H9 (cell line): Measurements from ENCODE around the gene NINL. TPM values are rescaled to one million over a fixed set of nuclear protein-coding genes. Genes with fewer than 3 reads are reported as not detected.

Source experiments
- DNase-seq: peaks from one replicate; pipeline ENCODE4 v3.0.0-alpha.2; 2017
- H2AFZ ChIP-seq: one replicate; pipeline ENCODE4 v1.6.1; 2013; ENCODE audit warnings: mild to moderate bottlenecking, low read length, control low read depth, moderate library complexity
- H2AK5ac ChIP-seq: 2 replicates; pipeline ENCODE4 v1.6.1; 2013; ENCODE audit warnings: low read length, control low read depth, mixed read lengths; ENCODE audit not compliant: insufficient read length
- H2BK120ac ChIP-seq: one replicate; pipeline ENCODE4 v1.6.1; 2013; ENCODE audit warnings: low read depth, mild to moderate bottlenecking, low read length, control low read depth, inconsistent platforms; ENCODE audit not compliant: poor library complexity, severe bottlenecking
- H2BK12ac ChIP-seq: 2 replicates; pipeline ENCODE4 v1.6.1; 2013; ENCODE audit warnings: low read length, control low read depth, mixed read lengths, low read depth; ENCODE audit not compliant: insufficient read length
- H2BK15ac ChIP-seq: 2 replicates; pipeline ENCODE4 v1.6.1; 2013; ENCODE audit warnings: low read depth, low read length, control low read depth
- H2BK20ac ChIP-seq: one replicate; pipeline ENCODE4 v1.6.1; 2013; ENCODE audit warnings: low read depth, mild to moderate bottlenecking, low read length, control low read depth, inconsistent platforms; ENCODE audit not compliant: poor library complexity, severe bottlenecking
- H2BK5ac ChIP-seq: 2 replicates; pipeline ENCODE4 v1.6.1; 2013; ENCODE audit warnings: low read length, control low read depth, mixed read lengths; ENCODE audit not compliant: insufficient read length
- H3K14ac ChIP-seq: 2 replicates; pipeline ENCODE4 v1.6.1; 2013; ENCODE audit warnings: low read length, control low read depth; ENCODE audit not compliant: insufficient read depth
- H3K18ac ChIP-seq: 2 replicates; pipeline ENCODE4 v1.6.1; 2013; ENCODE audit warnings: low read depth, mild to moderate bottlenecking, mixed read lengths, low read length, control low read depth; ENCODE audit not compliant: insufficient read length
- H3K23ac ChIP-seq: 2 replicates; pipeline ENCODE4 v1.6.1; 2013; ENCODE audit warnings: low read length, control low read depth, mixed read lengths, low read depth; ENCODE audit not compliant: insufficient read length
- H3K23me2 ChIP-seq: 2 replicates; pipeline ENCODE4 v1.6.1; 2013; ENCODE audit warnings: low read depth, mild to moderate bottlenecking, mixed read lengths, low read length, control low read depth; ENCODE audit not compliant: insufficient read length, poor library complexity, severe bottlenecking
- H3K27ac ChIP-seq: 2 replicates; pipeline ENCODE4 v1.5.1; 2013; ENCODE audit warnings: low read length, control low read depth, mixed read lengths, low read depth; ENCODE audit not compliant: insufficient read length
- H3K27me3 ChIP-seq: 2 replicates; pipeline ENCODE4 v1.6.1; 2013; ENCODE audit warnings: low read length, control low read depth, inconsistent platforms; ENCODE audit not compliant: insufficient read depth
- H3K4ac ChIP-seq: 2 replicates; pipeline ENCODE4 v1.6.1; 2013; ENCODE audit warnings: low read depth, mild to moderate bottlenecking, control low read depth, inconsistent platforms, low read length, moderate library complexity
- H3K4me1 ChIP-seq: 2 replicates; pipeline ENCODE4 v1.6.1; 2013; ENCODE audit warnings: low read length, control low read depth, inconsistent platforms; ENCODE audit not compliant: insufficient read depth
- H3K4me2 ChIP-seq: 2 replicates; pipeline ENCODE4 v1.6.1; 2013; ENCODE audit warnings: low read length, control low read depth, mixed read lengths; ENCODE audit not compliant: insufficient read length, insufficient read depth
- H3K56ac ChIP-seq: 2 replicates; pipeline ENCODE4 v1.6.1; 2013; ENCODE audit warnings: low read depth, mild to moderate bottlenecking, mixed read lengths, low read length, control low read depth; ENCODE audit not compliant: insufficient read length
- H3K79me1 ChIP-seq: 2 replicates; pipeline ENCODE4 v1.6.1; 2013; ENCODE audit warnings: low read depth, mild to moderate bottlenecking, moderate library complexity, low read length, control low read depth, inconsistent platforms; ENCODE audit not compliant: insufficient read depth, poor library complexity, severe bottlenecking
- H3K79me2 ChIP-seq: 2 replicates; pipeline ENCODE4 v1.6.1; 2013; ENCODE audit warnings: low read length, control low read depth, inconsistent platforms; ENCODE audit not compliant: insufficient read depth
- H3K9ac ChIP-seq: 2 replicates; pipeline ENCODE4 v1.6.1; 2013; ENCODE audit warnings: low read length, control low read depth, mixed read lengths; ENCODE audit not compliant: insufficient read length; ENCODE audit errors: extremely low read depth
- H3K9me3 ChIP-seq: one replicate; pipeline ENCODE4 v1.6.1; 2013; ENCODE audit warnings: low read depth, low read length, inconsistent platforms; ENCODE audit not compliant: control insufficient read depth
- H3T11ph ChIP-seq: one replicate; pipeline ENCODE4 v1.6.1; 2013; ENCODE audit warnings: mild to moderate bottlenecking, low read length, control low read depth, inconsistent platforms
- H4K20me1 ChIP-seq: one replicate; pipeline ENCODE4 v1.6.1; 2013; ENCODE audit not compliant: control insufficient read depth, insufficient read length, insufficient read depth
- H4K5ac ChIP-seq: 2 replicates; pipeline ENCODE4 v1.6.1; 2013; ENCODE audit warnings: low read depth, mild to moderate bottlenecking, mixed read lengths, low read length, control low read depth; ENCODE audit not compliant: insufficient read length
- H4K8ac ChIP-seq: replicated peaks from 2 replicates; pipeline ENCODE4 v1.6.1; 2013; ENCODE audit warnings: low read length, control low read depth, mixed read lengths, low read depth; ENCODE audit not compliant: insufficient read length
- H4K91ac ChIP-seq: 2 replicates; pipeline ENCODE4 v1.6.1; 2013; ENCODE audit warnings: low read depth, mild to moderate bottlenecking, moderate library complexity, mixed read lengths, low read length, control low read depth; ENCODE audit not compliant: insufficient read length
- H3K27ac Mint-ChIP-seq, 3 experiments: 2 replicates in 2 of 3; 3 replicates in 1 of 3; pipeline ENCODE4 v1.8.0; 2020 to 2021; ENCODE audit warnings: mixed read lengths in 3 of 3, mild to moderate bottlenecking in 1 of 3, moderate library complexity in 1 of 3
- H3K27me3 Mint-ChIP-seq: 2 replicates; pipeline ENCODE4 v1.8.0; 2021; ENCODE audit warnings: low read depth, mild to moderate bottlenecking, moderate library complexity, mixed read lengths
- H3K36me3 Mint-ChIP-seq, 3 experiments: 2 replicates in 2 of 3; 3 replicates in 1 of 3; pipeline ENCODE4 v1.8.0; 2020 to 2021; ENCODE audit warnings: low read depth in 3 of 3, mixed read lengths in 3 of 3; ENCODE audit not compliant: insufficient read depth in 1 of 3
- H3K4me1 Mint-ChIP-seq, 2 experiments: 2 replicates each; pipeline ENCODE4 v1.8.0; 2020; ENCODE audit warnings: mixed read lengths in 2 of 2
- H3K4me3 Mint-ChIP-seq, 2 experiments: 2 replicates in 1 of 2; 3 replicates in 1 of 2; pipeline ENCODE4 v1.8.0; 2020 to 2021; ENCODE audit warnings: mild to moderate bottlenecking in 2 of 2, mixed read lengths in 2 of 2, moderate library complexity in 1 of 2
- H3K9me3 Mint-ChIP-seq, 2 experiments: 2 replicates in 1 of 2; 3 replicates in 1 of 2; pipeline ENCODE4 v1.8.0; 2020; ENCODE audit warnings: mild to moderate bottlenecking in 2 of 2, mixed read lengths in 2 of 2, moderate library complexity in 1 of 2
- WGBS: extraction: QIAGEN DNeasy Blood & Tissue Kit; methylation state at CpG from one replicate; pipeline ENCODE4 v1.1.7; 2013; ENCODE audit warnings: missing lambda C conversion rate, low lambda C conversion rate, mixed read lengths; ENCODE audit not compliant: insufficient read length; ENCODE audit errors: extremely low coverage; 5-methylcytosine and 5-hydroxymethylcytosine counted together
- total RNA-seq: library from RNA; stranded (reverse); gene quantifications from 2 replicates; pipeline ENCODE4 v1.2.1, GENCODE V29; 2021
- TF ChIP-seq, protein P1 (sequence below): fragments of 200-600 bp; sonication (generic); conservative IDR thresholded peaks from 3 replicates; pipeline ENCODE4 v1.8.0; 2021; ENCODE audit warnings: antibody characterized with exemption, mild to moderate bottlenecking

Gene NINL
- total RNA-seq, 1 experiment from 2014 or later: 34.3 TPM

DNA sequence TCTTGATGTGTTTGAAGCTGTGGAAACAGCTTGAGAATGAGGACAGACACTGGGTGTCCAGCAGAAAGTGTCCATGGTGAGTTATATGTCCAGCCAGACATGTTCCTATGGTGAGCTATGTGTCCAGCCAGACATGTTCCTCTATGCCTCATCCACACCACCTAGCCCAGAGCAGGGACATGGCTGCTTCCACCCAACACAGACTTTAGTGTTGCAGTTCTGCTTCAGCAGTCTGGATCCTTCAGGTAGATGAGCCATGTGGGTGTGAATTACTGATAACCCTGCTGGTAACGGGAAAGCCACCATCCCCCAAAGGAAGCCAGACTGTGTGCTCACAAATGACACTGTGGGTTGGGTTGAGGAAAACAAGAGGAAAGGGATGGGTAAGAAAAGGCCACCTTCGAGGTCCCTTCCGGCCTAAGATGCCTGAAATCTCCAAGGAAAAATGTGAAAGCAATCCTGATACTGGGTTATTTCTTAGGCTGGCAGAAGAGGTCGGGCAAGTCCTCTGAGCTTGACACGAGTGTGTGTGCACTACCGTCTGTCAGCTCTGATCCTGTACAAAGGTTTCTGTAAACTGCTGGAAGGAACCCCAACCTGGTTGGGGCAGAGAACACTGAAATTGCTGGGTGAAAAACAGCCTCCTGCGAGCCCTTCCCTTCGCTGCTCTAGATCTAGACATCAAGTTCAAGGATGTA, 77.8 kb downstream of the NINL start:
- no peak for DNase-seq
- Histone ChIP-seq H3K9me3 (no peaks in the 10 kb centered on the region), H4K8ac (no peak overlapping the region), H4K5ac (no peak overlapping the region), H3K79me1 (no peaks in the 10 kb centered on the region), H2AK5ac (no peak overlapping the region), H3K4me2 (no peak overlapping the region), H3K23me2 (no peaks in the 10 kb centered on the region), H3K27me3 (no peaks in the 10 kb centered on the region), H3T11ph (no peak overlapping the region), H2BK5ac (no peak overlapping the region), H4K20me1 (no peaks in the 10 kb centered on the region), H3K18ac (no peak overlapping the region), H2BK15ac (no peak overlapping the region), H2AFZ (no peak overlapping the region), H3K56ac (no peak overlapping the region), H3K27ac (no peak overlapping the region), H3K4ac (no peak overlapping the region), H3K9ac (no peak overlapping the region), H3K4me1 (no peaks in the 10 kb centered on the region), H2BK120ac (no peak overlapping the region), H2BK20ac (no peak overlapping the region), H4K91ac (no peak overlapping the region), H3K23ac (no peak overlapping the region), H2BK12ac (no peak overlapping the region), H3K14ac (no peak overlapping the region), H3K79me2 (no peaks in the 10 kb centered on the region)
- H3K9me3 Mint-ChIP-seq: no peaks in the 10 kb centered on the region
- peaks cover 66 to 84% (median 82%) of the 10 kb centered on the region in 3 experiments for H3K36me3 Mint-ChIP-seq
- no peak overlapping the region; a peak in 1 of 7 replicates for H3K27ac Mint-ChIP-seq
- TF ChIP-seq, protein P1, sequence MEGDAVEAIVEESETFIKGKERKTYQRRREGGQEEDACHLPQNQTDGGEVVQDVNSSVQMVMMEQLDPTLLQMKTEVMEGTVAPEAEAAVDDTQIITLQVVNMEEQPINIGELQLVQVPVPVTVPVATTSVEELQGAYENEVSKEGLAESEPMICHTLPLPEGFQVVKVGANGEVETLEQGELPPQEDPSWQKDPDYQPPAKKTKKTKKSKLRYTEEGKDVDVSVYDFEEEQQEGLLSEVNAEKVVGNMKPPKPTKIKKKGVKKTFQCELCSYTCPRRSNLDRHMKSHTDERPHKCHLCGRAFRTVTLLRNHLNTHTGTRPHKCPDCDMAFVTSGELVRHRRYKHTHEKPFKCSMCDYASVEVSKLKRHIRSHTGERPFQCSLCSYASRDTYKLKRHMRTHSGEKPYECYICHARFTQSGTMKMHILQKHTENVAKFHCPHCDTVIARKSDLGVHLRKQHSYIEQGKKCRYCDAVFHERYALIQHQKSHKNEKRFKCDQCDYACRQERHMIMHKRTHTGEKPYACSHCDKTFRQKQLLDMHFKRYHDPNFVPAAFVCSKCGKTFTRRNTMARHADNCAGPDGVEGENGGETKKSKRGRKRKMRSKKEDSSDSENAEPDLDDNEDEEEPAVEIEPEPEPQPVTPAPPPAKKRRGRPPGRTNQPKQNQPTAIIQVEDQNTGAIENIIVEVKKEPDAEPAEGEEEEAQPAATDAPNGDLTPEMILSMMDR: no peak
- no peak overlapping the region for H3K4me3 Mint-ChIP-seq
- H3K4me1 Mint-ChIP-seq: no peaks in the 10 kb centered on the region
- H3K27me3 Mint-ChIP-seq: no peaks in the 10 kb centered on the region
- WGBS: no CpG with 5 or more reads among the region's 8 CpGs
